IMR-90 (cell line): ENCODE results near the gene TBC1D24. TPM values are rescaled to one million over a fixed set of nuclear protein-coding genes. Genes with fewer than 3 reads are reported as not detected.

Experiments
- ATAC-seq: fragments of 200-7000 bp; cut with Tn5 transposase; 2 replicates; pipeline ENCODE4 v1.9.1; 2020; ENCODE audit warnings: low read depth, mild to moderate bottlenecking, moderate library complexity
- BruUV-seq: library from RNA; stranded (reverse); fragments of 400-500 nt; replicated peaks from 2 replicates; lab custom pipeline; 2021; lab: Mats Ljungman, UMichigan
- CTCF ChIA-PET: fragments of 300-600 bp; formaldehyde crosslinking; extraction: SDS; loops from one replicate; lab custom pipeline; 2021; ENCODE audit warnings: antibody characterized with exemption; lab: Yijun Ruan, JAX
- POLR2A ChIA-PET: fragments of 300-600 bp; sonication (Branson Sonifier 250); formaldehyde crosslinking; loops from one replicate; lab custom pipeline; 2022; ENCODE audit warnings: antibody characterized with exemption; ENCODE audit not compliant: unreplicated experiment; lab: Charles Lee
- DNase-seq: peaks from one replicate; pipeline ENCODE4 v3.0.0; 2013
- H2AFZ ChIP-seq: replicated peaks from 2 replicates; pipeline ENCODE3; 2013; ENCODE audit warnings: low read length, mild to moderate bottlenecking; ENCODE audit not compliant: poor library complexity
- H2AK5ac ChIP-seq: 2 replicates; pipeline ENCODE4 v1.6.1; 2013; ENCODE audit warnings: low read depth, low read length, inconsistent platforms
- H2AK9ac ChIP-seq: replicated peaks from 2 replicates; pipeline ENCODE3; 2013; ENCODE audit warnings: mild to moderate bottlenecking, low read depth, low read length, moderate library complexity; ENCODE audit not compliant: poor library complexity
- H2BK120ac ChIP-seq: 2 replicates; pipeline ENCODE4 v1.6.1; 2013; ENCODE audit warnings: low read depth, low read length, inconsistent platforms
- H2BK15ac ChIP-seq: 3 replicates; pipeline ENCODE4 v1.6.1; 2013; ENCODE audit warnings: low read depth, low read length, inconsistent platforms
- H2BK20ac ChIP-seq: 2 replicates; pipeline ENCODE4 v1.6.1; 2013; ENCODE audit warnings: low read depth, mild to moderate bottlenecking, inconsistent platforms, low read length, moderate library complexity
- H2BK5ac ChIP-seq: 2 replicates; pipeline ENCODE4 v1.6.1; 2013; ENCODE audit warnings: mild to moderate bottlenecking, low read depth, low read length, inconsistent platforms; ENCODE audit not compliant: poor library complexity, severe bottlenecking
- H3K14ac ChIP-seq: replicated peaks from 2 replicates; pipeline ENCODE4 v1.6.1; 2013; ENCODE audit warnings: low read depth, low read length, inconsistent platforms
- H3K18ac ChIP-seq: 2 replicates; pipeline ENCODE4 v1.6.1; 2013; ENCODE audit warnings: low read depth, low read length, control low read depth
- H3K23ac ChIP-seq: 2 replicates; pipeline ENCODE4 v1.6.1; 2013; ENCODE audit warnings: low read depth, low read length, inconsistent platforms
- H3K27ac ChIP-seq: 2 replicates; pipeline ENCODE4 v1.5.1; 2013; ENCODE audit warnings: mild to moderate bottlenecking, control low read depth, low read length; ENCODE audit not compliant: insufficient read depth
- H3K27me3 ChIP-seq: 2 replicates; pipeline ENCODE4 v1.6.1; 2013; ENCODE audit warnings: low read length; ENCODE audit not compliant: control insufficient read depth, insufficient read depth
- H3K36me3 ChIP-seq: 2 replicates; pipeline ENCODE4 v1.6.1; 2013; ENCODE audit warnings: low read length, mixed read lengths; ENCODE audit not compliant: control insufficient read depth, insufficient read depth
- H3K4ac ChIP-seq: 2 replicates; pipeline ENCODE4 v1.6.1; 2013; ENCODE audit warnings: low read depth, low read length, inconsistent platforms
- H3K4me1 ChIP-seq: 2 replicates; pipeline ENCODE4 v1.6.1; 2013; ENCODE audit warnings: low read length, mixed read lengths; ENCODE audit not compliant: control insufficient read depth, insufficient read depth
- H3K4me2 ChIP-seq: 2 replicates; pipeline ENCODE4 v1.6.1; 2013; ENCODE audit warnings: low read depth, mild to moderate bottlenecking, control low read depth, low read length, moderate library complexity
- H3K4me3 ChIP-seq: 2 replicates; pipeline ENCODE4 v1.5.1; 2013; ENCODE audit warnings: low read depth, mild to moderate bottlenecking, control low read depth, low read length, moderate library complexity; ENCODE audit not compliant: insufficient read depth
- H3K56ac ChIP-seq: 2 replicates; pipeline ENCODE4 v1.6.1; 2013; ENCODE audit warnings: low read length, inconsistent platforms; ENCODE audit not compliant: insufficient read depth; ENCODE audit errors: extremely low read depth
- H3K79me1 ChIP-seq, 2 experiments: 2 replicates each; pipeline ENCODE4 v1.6.1; 2013; ENCODE audit warnings: low read length in 2 of 2, inconsistent platforms in 1 of 2, low read depth in 1 of 2
- H3K9ac ChIP-seq: 2 replicates; pipeline ENCODE4 v1.6.1; 2013; ENCODE audit warnings: low read depth, low read length, control low read depth
- H3K9me1 ChIP-seq: 2 replicates; pipeline ENCODE4 v1.6.1; 2013; ENCODE audit warnings: low read length, inconsistent platforms; ENCODE audit not compliant: insufficient read depth
- H3K9me3 ChIP-seq: 2 replicates; pipeline ENCODE4 v1.6.1; 2013; ENCODE audit warnings: low read length; ENCODE audit not compliant: control insufficient read depth, insufficient read depth
- H4K20me1 ChIP-seq: 2 replicates; pipeline ENCODE4 v1.6.1; 2013; ENCODE audit warnings: low read length, inconsistent platforms; ENCODE audit not compliant: insufficient read depth
- H4K5ac ChIP-seq: 2 replicates; pipeline ENCODE4 v1.6.1; 2013; ENCODE audit warnings: mild to moderate bottlenecking, low read depth, low read length, control low read depth
- H4K8ac ChIP-seq, 2 experiments: 2 replicates each; pipeline ENCODE4 v1.6.1; 2013; ENCODE audit warnings: low read depth in 2 of 2, low read length in 2 of 2, control low read depth in 1 of 2, inconsistent platforms in 1 of 2
- H4K91ac ChIP-seq: 2 replicates; pipeline ENCODE4 v1.6.1; 2013; ENCODE audit warnings: low read depth, low read length, inconsistent platforms; ENCODE audit not compliant: insufficient read depth
- CEBPB ChIP-seq: IDR thresholded peaks from 2 replicates; pipeline ENCODE4 v1.6.1; 2012; ENCODE audit warnings: low read depth, low read length, improper control_type of control experiment
- CHD1 ChIP-seq: IDR thresholded peaks from 2 replicates; pipeline ENCODE4 v1.6.1; 2012; ENCODE audit warnings: low read depth, low read length, improper control_type of control experiment
- FOS ChIP-seq: fragments of 150-350 bp; IDR thresholded peaks from 2 replicates; pipeline ENCODE4 v1.6.1; 2016; ENCODE audit warnings: low read depth, low read length
- MAZ ChIP-seq: IDR thresholded peaks from 2 replicates; pipeline ENCODE4 v1.6.1; 2012; ENCODE audit warnings: low read depth, mild to moderate bottlenecking, low read length, improper control_type of control experiment, moderate library complexity, borderline replicate concordance
- MXI1 ChIP-seq: IDR thresholded peaks from 2 replicates; pipeline ENCODE4 v1.6.1; 2012; ENCODE audit warnings: low read depth, mild to moderate bottlenecking, low read length, moderate library complexity, borderline replicate concordance
- RFX5 ChIP-seq: IDR thresholded peaks from 2 replicates; pipeline ENCODE4 v1.8.0; 2012; ENCODE audit warnings: low read depth, mild to moderate bottlenecking, low read length, moderate library complexity
- WGBS, 2 experiments: methylation state at CpG; one replicate each; pipeline versions ENCODE4 v1.1.5 to v1.1.7; 2013; ENCODE audit warnings: missing lambda C conversion rate in 2 of 2; ENCODE audit not compliant: insufficient read length in 1 of 2; ENCODE audit errors: extremely low coverage in 2 of 2; 5-methylcytosine and 5-hydroxymethylcytosine counted together
- dilution Hi-C: fragments of 300-500 bp; cut with HindIII; formaldehyde crosslinking; loops from one replicate; pipeline ENCODE4 v1.14.3; 2018; ENCODE audit warnings: low sequenced_read_pairs; ENCODE audit not compliant: unreplicated experiment
- in situ Hi-C: fragments of 300-500 bp; cut with MboI; formaldehyde crosslinking; loops from 3 replicates; pipeline ENCODE4 v1.14.3; 2019; ENCODE audit warnings: low sequenced_read_pairs, inconsistent platforms, mixed read lengths
- intact Hi-C: fragments of 100-400 bp; cut with micrococcal nuclease; formaldehyde crosslinking; loops from 2 replicates; pipeline ENCODE4 v1.10.0; 2022
- polyA plus RNA-seq, 3 experiments: library from polyadenylated mRNA; depleted of rRNA; stranded (reverse); fragments of >200 nt; gene quantifications; 2 replicates each; pipeline ENCODE4 v1.2.3, GENCODE V29; 2012; ENCODE audit warnings: low replicate concordance in 1 of 3
- total RNA-seq: library from RNA; depleted of rRNA; stranded (reverse); fragments of >200 nt; gene quantifications from 2 replicates; pipeline ENCODE4 v1.2.3, GENCODE V29; 2012
- TF ChIP-seq, protein P1 (sequence below): conservative IDR thresholded peaks from 2 replicates; pipeline ENCODE4 v1.5.1; 2012; ENCODE audit warnings: mild to moderate bottlenecking, low read depth, low read length, improper control_type of control experiment
- TF ChIP-seq, protein P2 (sequence below): fragments of 150-350 bp; IDR thresholded peaks from 2 replicates; pipeline ENCODE4 v1.6.1; 2016; ENCODE audit warnings: low read depth, mild to moderate bottlenecking, low read length, moderate library complexity, borderline replicate concordance
- TF ChIP-seq, protein P3 (sequence below): fragments of 150-350 bp; IDR thresholded peaks from 2 replicates; pipeline ENCODE4 v1.6.1; 2017; ENCODE audit warnings: mild to moderate bottlenecking, antibody characterized with exemption, low read length, low read depth

Gene TBC1D24
- total and polyA plus RNA-seq, 2 of the 4 experiments (the other 2 are of a cell fraction) = 7.5 to 13.4 TPM

DNA sequence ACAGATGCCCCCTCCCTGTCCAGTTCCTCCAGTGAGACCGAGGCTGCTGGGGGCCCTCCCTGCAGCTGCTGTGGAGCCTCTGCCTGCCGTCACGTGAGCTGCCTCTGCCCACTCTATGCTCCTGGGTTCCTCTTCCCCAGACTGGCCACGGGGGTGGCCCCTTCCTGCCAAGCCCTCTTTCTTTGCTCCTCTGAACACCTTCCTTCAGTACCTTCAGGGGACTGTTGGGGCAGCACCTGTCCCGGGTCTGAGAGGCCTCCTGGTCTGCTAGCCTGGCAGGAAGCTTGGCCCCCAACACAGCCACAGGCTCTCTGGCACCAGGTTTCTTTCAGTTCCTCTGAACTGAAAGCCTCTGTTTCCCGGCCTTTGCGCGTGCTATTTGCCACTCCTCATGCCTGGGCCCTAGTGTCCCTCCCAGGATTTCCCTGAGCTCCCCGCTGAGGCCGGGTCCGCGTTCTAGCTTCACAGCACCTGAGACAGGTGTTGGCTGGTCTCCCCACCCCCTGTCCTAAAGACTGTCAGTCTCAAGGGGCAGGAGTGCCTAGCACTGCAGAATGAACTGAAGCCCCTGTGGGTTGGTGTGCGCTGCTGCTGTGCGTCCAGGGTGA, 32.2 kb downstream of the TBC1D24 start:
- WGBS, 2 experiments = 87% methylated on average over 14 of the region's 14 CpGs; no CpG with 5 or more reads in 1 of the 2 experiments
- Histone ChIP-seq H4K5ac (no peak overlapping the region), H4K20me1 (0 out of 2 replicates have a peak, but pooled peaks cover 2% of the 10 kb centered on the region), H2AFZ (no peak overlapping the region), H3K4ac (no peak overlapping the region), H3K4me1 (peaks cover 12% of the 10 kb centered on the region), H3K79me1 (peaks cover 0 to 11% of the 10 kb centered on the region in 2 experiments; a peak in 1 of 4 replicates), H3K9me1 (peaks cover 3% of the 10 kb centered on the region; the same call in 1 of the 2 replicates), H3K4me3 (no peak overlapping the region), H2BK20ac (no peak overlapping the region), H2AK9ac (peak overlapping the region; percentile 10), H3K27ac (no peak overlapping the region), H3K14ac (no peak overlapping the region), H2BK120ac (no peak overlapping the region), H3K56ac (no peak overlapping the region), H2BK15ac (no peak overlapping the region), H3K9me3 (no peaks in the 10 kb centered on the region), H2AK5ac (no peak overlapping the region), H4K8ac (no peak overlapping the region), H3K27me3 (no peaks in the 10 kb centered on the region), H3K9ac (no peak overlapping the region), H3K4me2 (no peak overlapping the region), H3K23ac (no peak overlapping the region), H3K36me3 (no peaks in the 10 kb centered on the region), H2BK5ac (no peak overlapping the region), H3K18ac (no peak overlapping the region), H4K91ac (no peak overlapping the region)
- POLR2A ChIA-PET = no interaction called here
- intact Hi-C loops (no loop called here), dilution Hi-C loops (no loop called here), in situ Hi-C loops (loop anchor here (10.0 kb wide), 1 partner anchor 252 kb away; the partner anchor contains the start of gene ECI1)
- no TSS peak for BruUV-seq
- DNase-seq = no peak
- CTCF ChIA-PET = interaction anchor here (0.6 kb wide), 1 partner anchor 44 kb away, joined by 5 read pairs; no protein-coding TSS in a partner anchor
- no peak for ATAC-seq
- no peak for TF ChIP-seq MAZ
- TF ChIP-seq FOS = no peak
- TF ChIP-seq, protein P1, sequence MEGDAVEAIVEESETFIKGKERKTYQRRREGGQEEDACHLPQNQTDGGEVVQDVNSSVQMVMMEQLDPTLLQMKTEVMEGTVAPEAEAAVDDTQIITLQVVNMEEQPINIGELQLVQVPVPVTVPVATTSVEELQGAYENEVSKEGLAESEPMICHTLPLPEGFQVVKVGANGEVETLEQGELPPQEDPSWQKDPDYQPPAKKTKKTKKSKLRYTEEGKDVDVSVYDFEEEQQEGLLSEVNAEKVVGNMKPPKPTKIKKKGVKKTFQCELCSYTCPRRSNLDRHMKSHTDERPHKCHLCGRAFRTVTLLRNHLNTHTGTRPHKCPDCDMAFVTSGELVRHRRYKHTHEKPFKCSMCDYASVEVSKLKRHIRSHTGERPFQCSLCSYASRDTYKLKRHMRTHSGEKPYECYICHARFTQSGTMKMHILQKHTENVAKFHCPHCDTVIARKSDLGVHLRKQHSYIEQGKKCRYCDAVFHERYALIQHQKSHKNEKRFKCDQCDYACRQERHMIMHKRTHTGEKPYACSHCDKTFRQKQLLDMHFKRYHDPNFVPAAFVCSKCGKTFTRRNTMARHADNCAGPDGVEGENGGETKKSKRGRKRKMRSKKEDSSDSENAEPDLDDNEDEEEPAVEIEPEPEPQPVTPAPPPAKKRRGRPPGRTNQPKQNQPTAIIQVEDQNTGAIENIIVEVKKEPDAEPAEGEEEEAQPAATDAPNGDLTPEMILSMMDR = no peak
- no peak for TF ChIP-seq RFX5
- TF ChIP-seq MXI1 = no peak
- TF ChIP-seq CEBPB = no peak
- TF ChIP-seq, protein P2, sequence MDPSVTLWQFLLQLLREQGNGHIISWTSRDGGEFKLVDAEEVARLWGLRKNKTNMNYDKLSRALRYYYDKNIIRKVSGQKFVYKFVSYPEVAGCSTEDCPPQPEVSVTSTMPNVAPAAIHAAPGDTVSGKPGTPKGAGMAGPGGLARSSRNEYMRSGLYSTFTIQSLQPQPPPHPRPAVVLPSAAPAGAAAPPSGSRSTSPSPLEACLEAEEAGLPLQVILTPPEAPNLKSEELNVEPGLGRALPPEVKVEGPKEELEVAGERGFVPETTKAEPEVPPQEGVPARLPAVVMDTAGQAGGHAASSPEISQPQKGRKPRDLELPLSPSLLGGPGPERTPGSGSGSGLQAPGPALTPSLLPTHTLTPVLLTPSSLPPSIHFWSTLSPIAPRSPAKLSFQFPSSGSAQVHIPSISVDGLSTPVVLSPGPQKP = no peak
- TF ChIP-seq, protein P3, sequence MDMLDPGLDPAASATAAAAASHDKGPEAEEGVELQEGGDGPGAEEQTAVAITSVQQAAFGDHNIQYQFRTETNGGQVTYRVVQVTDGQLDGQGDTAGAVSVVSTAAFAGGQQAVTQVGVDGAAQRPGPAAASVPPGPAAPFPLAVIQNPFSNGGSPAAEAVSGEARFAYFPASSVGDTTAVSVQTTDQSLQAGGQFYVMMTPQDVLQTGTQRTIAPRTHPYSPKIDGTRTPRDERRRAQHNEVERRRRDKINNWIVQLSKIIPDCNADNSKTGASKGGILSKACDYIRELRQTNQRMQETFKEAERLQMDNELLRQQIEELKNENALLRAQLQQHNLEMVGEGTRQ = no peak
- no peak for TF ChIP-seq CHD1
